HT-29 (cell line): ENCODE measurements around the gene CISD3. TPM values are rescaled to one million over a fixed set of nuclear protein-coding genes. Genes with fewer than 3 reads are reported as not detected.

ENCODE experiments used
- DNase-seq: peaks from one replicate; pipeline ENCODE4 v3.0.0-alpha.2; 2015; ENCODE audit warnings: low spot score
- small RNA-seq: library from RNA; depleted of rRNA; stranded (forward); fragments of <200 nt; gene quantifications from one replicate; pipeline ENCODE3, GENCODE V24; 2014
- total RNA-seq: library from RNA; depleted of rRNA; stranded (reverse); fragments of >200 nt; shearing (Covaris generic); gene quantifications from 2 replicates; pipeline ENCODE4 v1.2.3, GENCODE V29; 2014; rRNA removed

Gene CISD3
- total RNA-seq, 1 experiment from 2014 or later: 100 TPM

- DNase-seq: no peak
These were observed 43.1 kb downstream of the CISD3 start for GRCh38 chr17:38773258-38773657.

- no peak for DNase-seq
These were observed 47.6 kb downstream of the CISD3 start for GRCh38 chr17:38777641-38778250.

- DNase-seq: no peak
These were observed 50.0 kb downstream of the CISD3 start for GRCh38 chr17:38779965-38780752.

- DNase-seq: no peak
These were observed 53.1 kb downstream of the CISD3 start for GRCh38 chr17:38783227-38783626.

Small RNAs within 50 kb of the gene (small RNA-seq; reads per million reads assigned to genes)
- gene MIR4726 (not detected), gene MIR4734 (not detected), gene RNA5SP440 (7.0 reads per million, percentile 85 among the genes with 10 or more reads in this experiment), gene RNU6-866P (not detected)

Other genes starting within 250 kb of the CISD3 start
- 4.9 and 6.0 TPM in 2 replicates for gene SRCIN1, start 124.4 kb upstream of the CISD3 start, total RNA-seq
- 11.1 and 13.9 TPM in 2 replicates for gene EPOP, start 55.4 kb upstream of the CISD3 start, total RNA-seq
- 219 and 252 TPM in 2 replicates for gene MLLT6, start 25.1 kb upstream of the CISD3 start, total RNA-seq
- gene PCGF2, start 18.0 kb downstream of the CISD3 start, total RNA-seq: 8.7 and 18.9 TPM in 2 replicates
- 828 and 837 TPM in 2 replicates for gene PSMB3, start 22.4 kb downstream of the CISD3 start, total RNA-seq
- 39.6 and 62.1 TPM in 2 replicates for gene PIP4K2B, start 69.2 kb downstream of the CISD3 start, total RNA-seq
- 28.7 and 33.9 TPM in 2 replicates for gene CWC25, start 95.0 kb downstream of the CISD3 start, total RNA-seq
- gene RPL23, start 123.4 kb downstream of the CISD3 start, total RNA-seq: 2,011 and 2,221 TPM in 2 replicates
- 266 and 279 TPM in 2 replicates for gene LASP1, start 139.7 kb downstream of the CISD3 start, total RNA-seq
- not detected in 2 replicates for gene FBXO47, start 237.1 kb downstream of the CISD3 start, total RNA-seq